ENCODE results near the gene TIAM1. TPM values are rescaled to one million over a fixed set of nuclear protein-coding genes. Genes with fewer than 3 reads are reported as not detected.
A peak's percentile ranks its signal among the peaks of the same experiment; 100 is the strongest.

Gene TIAM1
- total and polyA plus RNA-seq, 4 experiments from 2014 or later: 22.5 to 104 (median 67.4) TPM

DNA sequence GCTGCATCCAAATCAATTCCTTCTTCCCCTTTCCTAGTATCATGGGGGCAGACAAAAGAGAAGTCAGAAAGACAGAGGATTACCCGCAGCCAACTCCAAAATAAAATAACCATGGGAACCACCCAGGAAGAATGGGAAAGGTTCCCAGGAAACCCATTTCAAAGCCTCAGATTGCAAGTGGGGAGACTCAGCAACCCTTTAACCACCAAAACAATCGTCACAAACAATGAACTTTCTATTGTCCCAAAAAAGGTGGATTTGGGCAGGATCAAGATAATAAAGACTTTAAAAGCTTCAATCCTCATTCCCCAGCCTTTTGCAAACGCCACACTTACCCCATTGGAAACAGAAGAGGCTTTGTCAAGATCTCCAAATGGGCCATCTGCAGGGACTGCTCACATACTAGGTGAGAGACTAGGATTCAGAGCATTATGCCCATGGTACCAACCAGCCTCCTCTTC, 5.1 kb downstream of the TIAM1 start:
- Mint-ChIP-seq H3K36me3 (peaks cover 13 to 20% of the 10 kb centered on the region in 2 donors), H3K27me3 (peaks cover 10 to 17% of the 10 kb centered on the region in 2 donors), H3K9me3 (peaks cover 0 to 2% (median 0%) of the 10 kb centered on the region in 8 donors), H3K27ac (no peak overlapping the region), H3K4me3 (no peak overlapping the region), H3K4me1 (peaks cover 18 to 42% (median 28%) of the 10 kb centered on the region in 4 donors)
- Histone ChIP-seq H3K36me3 (ENCODE audit: insufficient read depth, low read length) (no peaks in the 10 kb centered on the region), H3K4me1 (ENCODE audit: insufficient read depth, low read length) (peaks cover 20% of the 10 kb centered on the region), H3K4me3 (ENCODE audit: low read length in 2 of 2) (no peak overlapping the region), H3K27me3 (ENCODE audit: insufficient read depth, low read length) (no peaks in the 10 kb centered on the region), H3K9me3 (ENCODE audit: control insufficient read depth in 1 of 2, low read length in 2 of 2) (no peaks in the 10 kb centered on the region), H3K27ac (ENCODE audit: low read depth, low read length) (no peak overlapping the region)
- intact Hi-C loops (cut with micrococcal nuclease): no loop called here
- ChIA-PET CTCF (ENCODE audit: partially characterized antibody) (no interaction called here), POLR2A (ENCODE audit: partially characterized antibody) (interaction anchor here (1.4 kb wide), 1 partner anchor 12 kb away, joined by 3 read pairs; no protein-coding TSS in a partner anchor)
- DNase-seq: no peak

- H3K9me3 ChIP-seq (ENCODE audit: control insufficient read depth in 1 of 2, low read length in 2 of 2): no peaks in the 10 kb centered on the region
- intact Hi-C loops (cut with micrococcal nuclease): no loop called here
- H3K4me1 ChIP-seq (ENCODE audit: insufficient read depth, low read length): peaks cover 16% of the 10 kb centered on the region
- peaks cover 10 to 20% of the 10 kb centered on the region in 2 donors for H3K36me3 Mint-ChIP-seq
- H3K9me3 Mint-ChIP-seq: no peaks in the 10 kb centered on the region
- no peak overlapping the region for H3K27ac ChIP-seq (ENCODE audit: low read depth, low read length)
- no peak overlapping the region for H3K4me3 Mint-ChIP-seq
- no peaks in the 10 kb centered on the region for H3K36me3 ChIP-seq (ENCODE audit: insufficient read depth, low read length)
- DNase-seq: no peak
- peaks cover 9 to 12% of the 10 kb centered on the region in 2 donors for H3K27me3 Mint-ChIP-seq
- H3K27me3 ChIP-seq (ENCODE audit: insufficient read depth, low read length): no peaks in the 10 kb centered on the region
- ChIA-PET POLR2A (ENCODE audit: partially characterized antibody) (no interaction called here), CTCF (ENCODE audit: partially characterized antibody) (no interaction called here)
- no peak overlapping the region for H3K4me3 ChIP-seq (ENCODE audit: low read length in 2 of 2)
- peaks cover 19 to 41% (median 29%) of the 10 kb centered on the region in 4 donors for H3K4me1 Mint-ChIP-seq
- no peak overlapping the region for H3K27ac Mint-ChIP-seq
Measured at GRCh38 chr21:31337996-31338907, 5.8 kb downstream of the TIAM1 start.

DNA sequence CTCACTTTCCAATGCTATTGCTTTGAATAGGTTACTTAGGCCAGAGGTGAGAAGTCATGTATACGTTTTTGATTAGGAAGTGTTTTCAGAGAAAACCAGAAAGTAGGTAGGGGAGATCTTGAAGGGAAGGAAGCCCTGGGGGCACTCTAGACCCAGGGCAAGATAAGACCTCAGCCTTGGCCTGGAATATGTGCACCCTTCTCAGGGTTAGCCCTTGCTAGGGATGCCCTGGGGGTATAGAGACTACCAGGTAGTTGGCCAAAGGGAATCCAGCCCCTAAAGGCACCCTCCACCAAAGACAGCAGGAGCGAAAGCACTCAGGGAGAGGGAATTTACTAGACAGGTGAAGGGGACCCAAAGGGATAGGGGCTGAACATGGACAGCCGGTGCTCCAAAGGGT, 7.0 kb downstream of the TIAM1 start:
- POLR2A ChIA-PET (ENCODE audit: partially characterized antibody): no interaction called here
- H3K27me3 ChIP-seq (ENCODE audit: insufficient read depth, low read length): no peaks in the 10 kb centered on the region
- intact Hi-C loops (cut with micrococcal nuclease): no loop called here
- peaks cover 5% of the 10 kb centered on the region for H3K4me1 ChIP-seq (ENCODE audit: insufficient read depth, low read length)
- CTCF ChIA-PET (ENCODE audit: partially characterized antibody): no interaction called here
- H3K9me3 Mint-ChIP-seq: no peaks in the 10 kb centered on the region
- no peak overlapping the region for H3K27ac Mint-ChIP-seq
- peaks cover 12 to 36% (median 27%) of the 10 kb centered on the region in 4 donors for H3K4me1 Mint-ChIP-seq
- no peak overlapping the region for H3K4me3 ChIP-seq (ENCODE audit: low read length in 2 of 2)
- peaks cover 0 to 8% of the 10 kb centered on the region in 2 donors for H3K27me3 Mint-ChIP-seq
- H3K4me3 Mint-ChIP-seq: no peak overlapping the region
- no peaks in the 10 kb centered on the region for H3K9me3 ChIP-seq (ENCODE audit: control insufficient read depth in 1 of 2, low read length in 2 of 2)
- no peak for DNase-seq
- H3K36me3 ChIP-seq (ENCODE audit: insufficient read depth, low read length): no peaks in the 10 kb centered on the region
- peaks cover 13 to 20% of the 10 kb centered on the region in 2 donors for H3K36me3 Mint-ChIP-seq
- no peak overlapping the region for H3K27ac ChIP-seq (ENCODE audit: low read depth, low read length)

- no peaks in the 10 kb centered on the region for H3K9me3 ChIP-seq (ENCODE audit: control insufficient read depth in 1 of 2, low read length in 2 of 2)
- H3K27ac ChIP-seq (ENCODE audit: low read depth, low read length): no peak overlapping the region
- peaks cover 5% of the 10 kb centered on the region for H3K4me1 ChIP-seq (ENCODE audit: insufficient read depth, low read length)
- ChIA-PET POLR2A (ENCODE audit: partially characterized antibody) (no interaction called here), CTCF (ENCODE audit: partially characterized antibody) (no interaction called here)
- H3K27me3 ChIP-seq (ENCODE audit: insufficient read depth, low read length): no peaks in the 10 kb centered on the region
- Mint-ChIP-seq H3K36me3 (peaks cover 13 to 20% of the 10 kb centered on the region in 2 donors), H3K27ac (no peak overlapping the region), H3K9me3 (no peaks in the 10 kb centered on the region), H3K4me1 (peaks cover 12 to 36% (median 27%) of the 10 kb centered on the region in 4 donors), H3K4me3 (no peak overlapping the region), H3K27me3 (peaks cover 0 to 8% of the 10 kb centered on the region in 2 donors)
- no peak for DNase-seq
- H3K4me3 ChIP-seq (ENCODE audit: low read length in 2 of 2): no peak overlapping the region
- no peaks in the 10 kb centered on the region for H3K36me3 ChIP-seq (ENCODE audit: insufficient read depth, low read length)
- intact Hi-C loops (cut with micrococcal nuclease): no loop called here
Measured at GRCh38 chr21:31336739-31337040, 7.4 kb downstream of the TIAM1 start.

DNA sequence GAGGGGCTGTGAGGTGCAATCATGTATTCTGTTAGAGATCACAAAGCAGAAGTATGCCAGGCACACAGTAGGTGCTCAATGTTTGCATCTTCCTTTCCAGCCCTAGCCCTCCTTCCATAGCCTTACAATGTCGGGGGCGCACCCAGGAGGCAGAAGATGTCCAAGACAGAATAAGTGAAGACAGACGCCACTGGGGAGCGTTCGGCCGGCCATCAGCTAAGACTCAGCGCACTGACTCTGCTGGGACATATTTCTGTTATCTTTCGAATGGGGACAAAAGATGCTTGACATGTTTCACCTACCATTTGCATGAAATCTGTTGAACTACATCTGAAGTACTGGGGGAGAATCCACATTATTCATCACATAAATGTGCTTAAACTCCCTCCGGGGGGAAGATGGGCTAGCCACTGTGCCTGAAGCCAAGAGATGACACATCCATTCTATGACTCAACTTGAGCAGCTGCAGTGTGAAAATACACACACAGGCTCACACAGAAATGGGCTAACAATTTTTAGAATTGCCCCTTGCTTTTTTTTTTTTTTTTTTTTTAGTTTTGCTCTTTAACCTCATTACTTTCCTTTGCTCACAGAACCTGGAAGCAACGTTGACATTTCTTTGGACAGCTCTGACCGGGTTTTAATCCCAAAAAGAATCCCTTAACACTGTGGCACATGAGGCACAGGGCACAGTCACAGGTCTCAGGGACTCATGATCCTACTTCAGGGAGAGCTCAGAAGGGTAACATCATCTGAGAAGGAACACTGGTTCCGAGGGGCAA, 7.9 kb downstream of the TIAM1 start:
- CTCF ChIA-PET (ENCODE audit: partially characterized antibody): no interaction called here
- H3K9me3 Mint-ChIP-seq: no peaks in the 10 kb centered on the region

DNA sequence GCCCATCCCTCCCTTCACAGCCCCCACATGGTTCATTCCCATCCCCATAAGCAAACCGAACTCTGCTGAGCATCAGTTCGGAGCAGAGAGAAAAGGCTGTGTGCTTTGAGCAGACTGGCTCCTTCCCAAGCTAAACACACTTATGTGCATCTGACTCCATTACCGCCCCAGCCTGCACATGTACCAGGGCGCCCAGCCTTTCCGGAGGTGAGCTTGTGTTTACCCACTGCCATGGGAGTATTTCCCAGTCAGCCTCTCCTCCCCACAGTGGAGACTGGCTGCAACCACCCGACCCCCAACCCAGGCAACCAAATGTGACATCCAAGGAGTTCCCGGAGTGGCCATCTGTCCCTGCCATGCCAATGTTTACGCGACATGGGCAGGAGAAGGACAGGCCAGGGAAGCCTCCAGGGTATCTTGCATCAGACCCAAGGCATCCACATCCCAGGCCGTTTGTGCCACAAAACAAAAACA, 9.4 kb downstream of the TIAM1 start:
- POLR2A ChIA-PET (ENCODE audit: partially characterized antibody): no interaction called here

More for the DNA sequence above, 7.9 kb downstream of the TIAM1 start:
- no peaks in the 10 kb centered on the region for H3K36me3 ChIP-seq (ENCODE audit: insufficient read depth, low read length)
- intact Hi-C loops (cut with micrococcal nuclease): no loop called here
- DNase-seq: no peak
- Mint-ChIP-seq H3K27me3 (peaks cover 0 to 8% of the 10 kb centered on the region in 2 donors), H3K4me3 (no peak overlapping the region), H3K4me1 (peaks cover 10 to 35% (median 23%) of the 10 kb centered on the region in 4 donors), H3K36me3 (peaks cover 13 to 20% of the 10 kb centered on the region in 2 donors), H3K27ac (peak overlapping the region in 1 of 7 donors; percentile 29)
- no peaks in the 10 kb centered on the region for H3K27me3 ChIP-seq (ENCODE audit: insufficient read depth, low read length)
- no peak overlapping the region for H3K4me3 ChIP-seq (ENCODE audit: low read length in 2 of 2)
- H3K4me1 ChIP-seq (ENCODE audit: insufficient read depth, low read length): peaks cover 5% of the 10 kb centered on the region
- H3K27ac ChIP-seq (ENCODE audit: low read depth, low read length): no peak overlapping the region
- POLR2A ChIA-PET (ENCODE audit: partially characterized antibody): no interaction called here
- H3K9me3 ChIP-seq (ENCODE audit: control insufficient read depth in 1 of 2, low read length in 2 of 2): no peaks in the 10 kb centered on the region

DNA sequence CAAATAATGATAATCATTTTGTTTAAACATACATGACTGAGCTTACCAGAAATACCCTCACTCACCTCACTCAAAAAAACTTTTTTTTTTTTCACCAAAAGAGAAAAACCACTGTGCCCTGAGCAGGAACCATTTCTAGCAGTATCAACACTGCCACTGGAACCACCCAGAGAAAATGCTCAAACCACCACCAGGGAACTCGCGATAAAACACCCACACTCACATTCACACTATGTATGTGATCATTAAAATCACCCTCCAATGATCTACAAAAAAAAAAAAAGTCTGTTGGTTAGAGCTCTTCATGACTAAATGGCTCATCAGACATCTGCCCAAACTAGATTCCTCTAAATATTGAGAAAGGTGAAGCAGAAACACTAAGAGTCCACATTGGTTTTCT, 11.5 kb downstream of the TIAM1 start:
- no peaks in the 10 kb centered on the region for H3K9me3 ChIP-seq (ENCODE audit: control insufficient read depth in 1 of 2, low read length in 2 of 2)
- H3K4me3 ChIP-seq (ENCODE audit: low read length in 2 of 2): no peak overlapping the region
- DNase-seq: no peak
- POLR2A ChIA-PET (ENCODE audit: partially characterized antibody): no interaction called here
- CTCF ChIA-PET (ENCODE audit: partially characterized antibody): interaction anchor here (0.7 to 1.0 kb wide), 3 partner anchors 11 to 226 kb away, joined by 3 to 6 read pairs (median 3); no protein-coding TSS in a partner anchor
- Mint-ChIP-seq H3K4me1 (peaks cover 8 to 32% (median 19%) of the 10 kb centered on the region in 4 donors), H3K36me3 (peaks cover 10 to 21% of the 10 kb centered on the region in 2 donors), H3K9me3 (peaks cover 0 to 7% (median 0%) of the 10 kb centered on the region in 8 donors), H3K4me3 (peak overlapping the region in 1 of 8 donors; percentile 31), H3K27me3 (no peaks in the 10 kb centered on the region), H3K27ac (peak overlapping the region in 2 of 7 donors; percentile 13 to 34)
- no peaks in the 10 kb centered on the region for H3K27me3 ChIP-seq (ENCODE audit: insufficient read depth, low read length)
- intact Hi-C loops (cut with micrococcal nuclease): no loop called here
- no peaks in the 10 kb centered on the region for H3K4me1 ChIP-seq (ENCODE audit: insufficient read depth, low read length)
- H3K27ac ChIP-seq (ENCODE audit: low read depth, low read length): no peak overlapping the region
- no peaks in the 10 kb centered on the region for H3K36me3 ChIP-seq (ENCODE audit: insufficient read depth, low read length)

More for the DNA sequence above, 9.4 kb downstream of the TIAM1 start:
- Mint-ChIP-seq H3K27me3 (peaks cover 0 to 1% of the 10 kb centered on the region in 2 donors), H3K4me3 (no peak overlapping the region), H3K9me3 (peaks cover 0 to 5% (median 0%) of the 10 kb centered on the region in 8 donors), H3K36me3 (peaks cover 13 to 25% of the 10 kb centered on the region in 2 donors), H3K27ac (no peak overlapping the region), H3K4me1 (peaks cover 3 to 22% (median 15%) of the 10 kb centered on the region in 4 donors)
- Histone ChIP-seq H3K4me1 (ENCODE audit: insufficient read depth, low read length) (no peaks in the 10 kb centered on the region), H3K36me3 (ENCODE audit: insufficient read depth, low read length) (no peaks in the 10 kb centered on the region), H3K27ac (ENCODE audit: low read depth, low read length) (no peak overlapping the region), H3K27me3 (ENCODE audit: insufficient read depth, low read length) (no peaks in the 10 kb centered on the region), H3K4me3 (ENCODE audit: low read length in 2 of 2) (no peak overlapping the region), H3K9me3 (ENCODE audit: control insufficient read depth in 1 of 2, low read length in 2 of 2) (no peaks in the 10 kb centered on the region)
- intact Hi-C loops (cut with micrococcal nuclease): no loop called here
- DNase-seq: no peak
- CTCF ChIA-PET (ENCODE audit: partially characterized antibody): no interaction called here

Data from CD4-positive, alpha-beta memory T cell (primary cell).